ENCODE data around the gene SFXN5.

DNA sequence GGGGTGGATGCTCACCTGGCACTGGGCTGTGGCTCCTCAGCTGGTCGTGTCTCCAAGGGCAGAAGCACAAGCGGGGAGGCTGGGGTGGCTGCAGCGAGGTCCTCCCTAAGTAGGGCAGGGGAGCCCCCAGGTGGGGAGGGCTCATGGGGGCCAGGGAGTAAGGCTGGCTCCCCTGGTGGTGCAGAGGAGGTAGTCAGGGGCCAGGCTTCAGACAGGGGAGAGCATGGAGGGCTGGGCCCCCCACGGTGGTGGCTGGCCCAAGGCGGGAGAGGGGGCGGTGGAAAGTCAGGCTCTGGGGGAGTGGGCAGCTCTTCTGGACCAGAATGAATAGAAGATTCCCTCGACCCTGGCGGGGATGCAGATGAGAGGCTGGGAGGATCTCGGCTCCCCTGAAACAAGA is 8.1 kb upstream of the SFXN5 start:
- no peak for TF ChIP-seq SP1 (IDR thresholded peaks at IDR 0.05)
- TF ChIP-seq PKNOX1 (IDR thresholded peaks at IDR 0.05) = no peak
- no peak for TF ChIP-seq SUZ12 (IDR thresholded peaks at IDR 0.05)
- TF ChIP-seq FOXM1 (IDR thresholded peaks at IDR 0.05; ENCODE audit: borderline replicate concordance) = no peak
- no peak for TF ChIP-seq FOXK2 (IDR thresholded peaks at IDR 0.05)
- no peak for TF ChIP-seq BHLHE40 (IDR thresholded peaks at IDR 0.05; ENCODE audit: borderline replicate concordance)
- no peak for TF ChIP-seq NFRKB (IDR thresholded peaks at IDR 0.05)
- TF ChIP-seq ZNF384 (IDR thresholded peaks at IDR 0.05) = no peak
- TF ChIP-seq L3MBTL2 (conservative IDR thresholded peaks at IDR 0.05) = no peak
- TF ChIP-seq FOXA1 (IDR thresholded peaks at IDR 0.05) = no peak
- TF ChIP-seq TARDBP (IDR thresholded peaks at IDR 0.05) = no peak
- TF ChIP-seq ELF4 (IDR thresholded peaks at IDR 0.05) = no peak
- TF ChIP-seq ARNT (IDR thresholded peaks at IDR 0.05) = no peak
- TF ChIP-seq LEF1 (IDR thresholded peaks at IDR 0.05; ENCODE audit: borderline replicate concordance) = no peak
